Osteocyte (in vitro differentiated cells): ENCODE measurements around the gene GMPR. TPM values are rescaled to one million over a fixed set of nuclear protein-coding genes. Genes with fewer than 3 reads are reported as not detected.

Experiments used
- DNase-seq: peaks from one replicate; pipeline ENCODE4 v3.0.0; 2021; ENCODE audit warnings: mixed read lengths; ENCODE audit not compliant: unreplicated experiment; ENCODE audit errors: extremely low spot score
- H3K27ac Mint-ChIP-seq: one replicate; pipeline ENCODE4 v1.8.0; 2021; ENCODE audit warnings: mild to moderate bottlenecking, mixed read lengths; ENCODE audit not compliant: unreplicated experiment
- H3K27me3 Mint-ChIP-seq: one replicate; pipeline ENCODE4 v1.8.0; 2021; ENCODE audit warnings: mixed read lengths; ENCODE audit not compliant: unreplicated experiment
- H3K36me3 Mint-ChIP-seq: one replicate; pipeline ENCODE4 v1.8.0; 2021; ENCODE audit warnings: mixed read lengths; ENCODE audit not compliant: unreplicated experiment
- H3K4me1 Mint-ChIP-seq: one replicate; pipeline ENCODE4 v1.8.0; 2021; ENCODE audit warnings: mixed read lengths; ENCODE audit not compliant: unreplicated experiment
- H3K4me3 Mint-ChIP-seq: one replicate; pipeline ENCODE4 v1.8.0; 2021; ENCODE audit warnings: mild to moderate bottlenecking, moderate library complexity, mixed read lengths; ENCODE audit not compliant: unreplicated experiment
- H3K9me3 Mint-ChIP-seq: one replicate; pipeline ENCODE4 v1.8.0; 2021; ENCODE audit warnings: mixed read lengths; ENCODE audit not compliant: unreplicated experiment
- total RNA-seq: library from RNA; stranded (reverse); gene quantifications from 2 replicates; pipeline ENCODE4 v1.2.1, GENCODE V29; 2021
- TF ChIP-seq, protein P1 (sequence below): fragments of 200-600 bp; sonication (generic); IDR thresholded peaks from 2 replicates; pipeline ENCODE4 v1.5.0; 2021; ENCODE audit warnings: antibody characterized with exemption, mild to moderate bottlenecking, moderate library complexity

GMPR gene
- total RNA-seq, 1 donor from 2014 or later = 7.8 TPM

DNA sequence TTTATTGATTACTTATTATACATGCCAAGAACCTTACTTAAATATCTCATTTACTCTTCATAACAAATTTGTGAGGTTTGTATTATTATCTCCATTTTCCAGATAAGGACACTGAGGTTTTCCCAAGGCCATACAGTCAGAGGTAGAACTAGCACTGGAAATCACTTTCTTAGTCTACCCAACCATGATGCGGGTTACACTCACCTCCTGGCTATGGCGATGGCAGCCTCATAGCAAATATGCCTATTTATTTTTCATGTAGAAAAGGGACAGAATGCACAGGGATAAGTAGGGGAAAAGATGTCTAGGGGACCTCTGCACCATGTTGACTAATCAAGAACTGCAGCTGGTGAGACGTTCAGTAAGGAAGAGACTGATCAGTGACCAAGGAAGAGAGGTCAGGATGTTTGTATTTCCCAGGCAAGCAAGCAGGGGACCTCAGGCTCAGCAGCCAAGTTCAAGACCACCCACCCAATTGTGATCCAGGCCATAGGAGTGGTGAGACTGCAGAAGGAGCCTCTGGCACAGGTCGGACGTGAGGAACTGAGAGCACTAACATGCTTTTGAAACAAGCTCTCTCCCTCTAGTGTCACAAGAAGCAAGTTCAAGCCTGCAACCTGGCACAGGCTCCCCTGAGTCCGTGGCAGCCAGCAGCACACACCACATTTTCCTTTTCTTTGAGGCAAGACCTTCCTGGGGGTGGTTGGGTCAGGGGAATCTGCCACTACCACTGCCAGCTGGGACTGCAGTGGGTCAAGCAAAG is 97.8 kb downstream of the GMPR start:
- peak overlapping the region; percentile 93 for H3K27ac Mint-ChIP-seq
- no peak for DNase-seq
- H3K9me3 Mint-ChIP-seq = no peaks in the 10 kb centered on the region
- no peaks in the 10 kb centered on the region for H3K27me3 Mint-ChIP-seq
- peaks cover 67% of the 10 kb centered on the region for H3K4me1 Mint-ChIP-seq
- no peaks in the 10 kb centered on the region for H3K36me3 Mint-ChIP-seq
- TF ChIP-seq, protein P1, sequence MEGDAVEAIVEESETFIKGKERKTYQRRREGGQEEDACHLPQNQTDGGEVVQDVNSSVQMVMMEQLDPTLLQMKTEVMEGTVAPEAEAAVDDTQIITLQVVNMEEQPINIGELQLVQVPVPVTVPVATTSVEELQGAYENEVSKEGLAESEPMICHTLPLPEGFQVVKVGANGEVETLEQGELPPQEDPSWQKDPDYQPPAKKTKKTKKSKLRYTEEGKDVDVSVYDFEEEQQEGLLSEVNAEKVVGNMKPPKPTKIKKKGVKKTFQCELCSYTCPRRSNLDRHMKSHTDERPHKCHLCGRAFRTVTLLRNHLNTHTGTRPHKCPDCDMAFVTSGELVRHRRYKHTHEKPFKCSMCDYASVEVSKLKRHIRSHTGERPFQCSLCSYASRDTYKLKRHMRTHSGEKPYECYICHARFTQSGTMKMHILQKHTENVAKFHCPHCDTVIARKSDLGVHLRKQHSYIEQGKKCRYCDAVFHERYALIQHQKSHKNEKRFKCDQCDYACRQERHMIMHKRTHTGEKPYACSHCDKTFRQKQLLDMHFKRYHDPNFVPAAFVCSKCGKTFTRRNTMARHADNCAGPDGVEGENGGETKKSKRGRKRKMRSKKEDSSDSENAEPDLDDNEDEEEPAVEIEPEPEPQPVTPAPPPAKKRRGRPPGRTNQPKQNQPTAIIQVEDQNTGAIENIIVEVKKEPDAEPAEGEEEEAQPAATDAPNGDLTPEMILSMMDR = no peak
- no peak overlapping the region for H3K4me3 Mint-ChIP-seq

DNA sequence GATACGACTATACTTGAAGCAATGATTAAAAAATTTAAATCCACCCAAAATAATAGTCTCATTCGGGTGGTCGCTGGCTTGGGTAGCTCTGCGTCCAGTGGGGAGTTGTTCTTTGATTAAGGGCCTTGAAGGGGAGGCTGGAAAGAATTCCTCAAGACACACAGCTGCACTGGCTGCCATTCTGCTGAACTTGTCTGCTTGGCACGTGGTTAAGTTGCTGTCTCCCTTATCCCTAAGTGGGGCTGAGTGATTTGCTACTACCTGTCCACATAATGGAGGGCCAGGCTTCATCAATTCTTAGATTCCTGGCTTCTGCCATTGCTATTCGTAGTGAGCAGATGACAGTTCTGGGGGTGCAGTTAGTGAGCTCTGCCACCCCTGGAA is 98.5 kb downstream of the GMPR start:
- H3K36me3 Mint-ChIP-seq = no peaks in the 10 kb centered on the region
- H3K4me1 Mint-ChIP-seq = peaks cover 68% of the 10 kb centered on the region
- TF ChIP-seq, protein P1 = no peak
- H3K27me3 Mint-ChIP-seq = no peaks in the 10 kb centered on the region
- H3K27ac Mint-ChIP-seq = peak overlapping the region; percentile 93
- H3K4me3 Mint-ChIP-seq = no peak overlapping the region
- DNase-seq = no peak
- H3K9me3 Mint-ChIP-seq = no peaks in the 10 kb centered on the region

DNA sequence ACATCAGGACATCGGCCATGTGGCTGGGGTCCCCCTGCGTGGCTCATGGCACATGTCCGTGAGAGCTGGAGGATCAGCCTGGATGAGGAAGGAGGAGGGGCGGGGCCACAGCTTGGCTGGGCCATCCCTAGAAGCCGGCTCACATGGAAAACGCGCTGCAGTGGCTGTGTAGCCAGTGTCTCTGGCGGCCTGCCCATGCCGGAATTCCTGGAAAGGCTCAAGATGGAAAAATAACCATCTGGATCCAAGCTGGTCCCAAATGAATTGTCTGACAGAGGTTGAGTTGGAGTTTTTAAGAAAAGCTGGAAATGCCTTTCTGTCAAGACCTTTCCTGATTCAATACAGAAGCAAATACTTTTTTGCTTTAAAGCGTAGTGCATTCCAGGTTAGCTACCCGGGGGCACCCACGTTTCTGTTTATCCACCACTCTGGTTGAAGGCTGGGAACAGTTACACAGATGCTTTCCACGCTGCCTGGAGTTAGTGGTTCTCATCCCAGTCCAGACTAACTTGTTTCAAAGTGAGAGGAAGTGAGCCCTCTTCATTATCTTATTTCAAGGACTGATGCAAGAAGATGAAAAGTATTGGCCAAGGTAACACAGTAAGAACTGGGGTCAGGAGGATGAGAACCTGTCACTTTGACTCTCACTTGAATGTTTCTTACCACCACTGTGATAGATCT is 99.0 kb downstream of the GMPR start:
- no peaks in the 10 kb centered on the region for H3K9me3 Mint-ChIP-seq
- peak overlapping the region; percentile 93 for H3K27ac Mint-ChIP-seq
- TF ChIP-seq, protein P1 = no peak
- H3K27me3 Mint-ChIP-seq = no peaks in the 10 kb centered on the region
- H3K4me3 Mint-ChIP-seq = no peak overlapping the region
- DNase-seq = peak; percentile 92
- H3K36me3 Mint-ChIP-seq = no peaks in the 10 kb centered on the region
- peaks cover 73% of the 10 kb centered on the region for H3K4me1 Mint-ChIP-seq

GRCh38 chr6:16338577-16339264 is 100.3 kb downstream of the GMPR start:
- H3K4me1 Mint-ChIP-seq = peaks cover 78% of the 10 kb centered on the region
- H3K27me3 Mint-ChIP-seq = no peaks in the 10 kb centered on the region
- H3K27ac Mint-ChIP-seq = peak overlapping the region; percentile 90

More at GRCh38 chr6:16338577-16339264, 100.3 kb downstream of the GMPR start:
- TF ChIP-seq, protein P1 = peak; percentile 80
- DNase-seq = peak; percentile 95
- Mint-ChIP-seq H3K36me3 (no peaks in the 10 kb centered on the region), H3K9me3 (no peaks in the 10 kb centered on the region), H3K4me3 (peak overlapping the region; percentile 5)
